ENCODE measurements around the gene ASPN. TPM values are rescaled to one million over a fixed set of nuclear protein-coding genes. Genes with fewer than 3 reads are reported as not detected.

ASPN gene
- total and polyA plus RNA-seq, 2 donors (not counting 3 experiments of a cell fraction or from before 2014, with no cell fraction given) = not detected

DNA sequence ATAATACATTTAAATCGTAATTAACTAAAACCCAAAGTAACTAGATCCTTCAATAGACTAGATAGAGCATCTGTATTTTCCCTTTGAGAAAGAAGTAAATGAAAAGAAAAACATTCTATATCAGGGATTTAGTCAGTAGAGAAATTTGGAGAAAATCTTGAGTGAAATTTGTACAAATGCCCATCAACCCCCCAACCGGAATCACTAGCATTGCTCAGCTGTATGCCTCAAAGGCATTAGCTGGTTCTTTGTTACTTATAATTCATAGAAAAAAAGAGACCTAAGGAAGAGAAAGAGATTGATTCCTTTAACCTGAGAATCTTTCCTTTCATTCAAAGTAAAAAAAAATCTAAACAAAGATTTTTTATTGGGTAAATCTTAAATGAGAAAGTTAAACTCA lies 58.7 kb downstream of the ASPN start:
- dilution Hi-C loops (cut with MboI; ENCODE audit: extremely low pct_ligation_motif_present, low sequenced_read_pairs) = no loop called here
- intact Hi-C loops (cut with micrococcal nuclease) = no loop called here
- H3K9me1 ChIP-seq (replicated peaks; ENCODE audit: control insufficient read depth, extremely low read depth, insufficient read depth, low read length) = no peaks in the 10 kb centered on the region
- H4K20me1 ChIP-seq (replicated peaks; ENCODE audit: control insufficient read depth, extremely low read depth, insufficient read depth, low read length) = no peaks in the 10 kb centered on the region
- no peaks in the 10 kb centered on the region for H3K9me3 ChIP-seq (replicated peaks; ENCODE audit: control insufficient read depth, insufficient read depth, low read length)
- FAIRE-seq (no peak), DNase-seq (ENCODE audit: low read depth, low spot score) (no peak)
- TF ChIP-seq JUN (IDR thresholded peaks at IDR 0.05; ENCODE audit: borderline replicate concordance, insufficient read depth, insufficient read length, low read depth) (no peak), MYC (IDR thresholded peaks at IDR 0.05; ENCODE audit: low read depth, low read length) (no peak), POLR2A (IDR thresholded peaks at IDR 0.05; ENCODE audit: low read depth, low read length) (no peak), EZH2 (IDR thresholded peaks at IDR 0.05; ENCODE audit: borderline replicate concordance, low read depth, low read length, severe bottlenecking) (no peak), FOS (IDR thresholded peaks at IDR 0.05; ENCODE audit: borderline replicate concordance, insufficient read depth, low read length) (no peak), GATA2 (IDR thresholded peaks at IDR 0.05; ENCODE audit: insufficient read depth, insufficient read length, low read depth, low read length) (no peak)
- TF ChIP-seq, protein P1, sequence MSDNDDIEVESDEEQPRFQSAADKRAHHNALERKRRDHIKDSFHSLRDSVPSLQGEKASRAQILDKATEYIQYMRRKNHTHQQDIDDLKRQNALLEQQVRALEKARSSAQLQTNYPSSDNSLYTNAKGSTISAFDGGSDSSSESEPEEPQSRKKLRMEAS (IDR thresholded peaks at IDR 0.05; ENCODE audit: insufficient read depth, insufficient read length) = no peak
- TF ChIP-seq, protein P2, sequence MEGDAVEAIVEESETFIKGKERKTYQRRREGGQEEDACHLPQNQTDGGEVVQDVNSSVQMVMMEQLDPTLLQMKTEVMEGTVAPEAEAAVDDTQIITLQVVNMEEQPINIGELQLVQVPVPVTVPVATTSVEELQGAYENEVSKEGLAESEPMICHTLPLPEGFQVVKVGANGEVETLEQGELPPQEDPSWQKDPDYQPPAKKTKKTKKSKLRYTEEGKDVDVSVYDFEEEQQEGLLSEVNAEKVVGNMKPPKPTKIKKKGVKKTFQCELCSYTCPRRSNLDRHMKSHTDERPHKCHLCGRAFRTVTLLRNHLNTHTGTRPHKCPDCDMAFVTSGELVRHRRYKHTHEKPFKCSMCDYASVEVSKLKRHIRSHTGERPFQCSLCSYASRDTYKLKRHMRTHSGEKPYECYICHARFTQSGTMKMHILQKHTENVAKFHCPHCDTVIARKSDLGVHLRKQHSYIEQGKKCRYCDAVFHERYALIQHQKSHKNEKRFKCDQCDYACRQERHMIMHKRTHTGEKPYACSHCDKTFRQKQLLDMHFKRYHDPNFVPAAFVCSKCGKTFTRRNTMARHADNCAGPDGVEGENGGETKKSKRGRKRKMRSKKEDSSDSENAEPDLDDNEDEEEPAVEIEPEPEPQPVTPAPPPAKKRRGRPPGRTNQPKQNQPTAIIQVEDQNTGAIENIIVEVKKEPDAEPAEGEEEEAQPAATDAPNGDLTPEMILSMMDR (IDR thresholded peaks at IDR 0.05; ENCODE audit: extremely low read depth in 1 of 2, insufficient read depth in 1 of 2, low read depth in 1 of 2, low read length in 2 of 2) = no peak
- H3K4me2 ChIP-seq (ENCODE audit: insufficient read depth, low read length) = no peak overlapping the region
- ChIA-PET POLR2A (no interaction called here), CTCF (interaction anchor here (1.2 to 1.3 kb wide), 2 partner anchors 9 to 16 kb away, joined by 3 read pairs; no protein-coding TSS in a partner anchor)
- no peaks in the 10 kb centered on the region for H3K79me2 ChIP-seq (ENCODE audit: control insufficient read depth, insufficient read depth, low read length)
- no peak overlapping the region for H3K27ac ChIP-seq (ENCODE audit: insufficient read depth, low read depth, low read length)
- no TSS peak for BruUV-seq (replicated peaks)
- H3K27me3 ChIP-seq (ENCODE audit: control insufficient read depth in 2 of 2, insufficient read depth in 2 of 2, low read length in 2 of 2) = no peaks in the 10 kb centered on the region
- H3K9ac ChIP-seq (replicated peaks; ENCODE audit: extremely low read depth, insufficient read depth, low read length) = no peak overlapping the region
- no peaks in the 10 kb centered on the region for H3K4me1 ChIP-seq (ENCODE audit: control insufficient read depth, extremely low read depth, insufficient read depth, low read length)
- no peak overlapping the region for H2AFZ ChIP-seq (ENCODE audit: low read depth, low read length)
- no peaks in the 10 kb centered on the region for H3K36me3 ChIP-seq (ENCODE audit: control insufficient read depth in 2 of 2, extremely low read depth in 1 of 2, insufficient read depth in 2 of 2, low read length in 2 of 2)
- no peak overlapping the region for H3K4me3 ChIP-seq (replicated peaks in 1 of 3; ENCODE audit: insufficient read depth in 1 of 3, low read depth in 1 of 3, low read length in 3 of 3)

Measured in endothelial cell of umbilical vein (primary cell).